ENCODE data around the gene SBK3. TPM values are rescaled to one million over a fixed set of nuclear protein-coding genes. Genes with fewer than 3 reads are reported as not detected.

The SBK3 gene
- polyA plus RNA-seq, 1 experiment, result not detected

DNA sequence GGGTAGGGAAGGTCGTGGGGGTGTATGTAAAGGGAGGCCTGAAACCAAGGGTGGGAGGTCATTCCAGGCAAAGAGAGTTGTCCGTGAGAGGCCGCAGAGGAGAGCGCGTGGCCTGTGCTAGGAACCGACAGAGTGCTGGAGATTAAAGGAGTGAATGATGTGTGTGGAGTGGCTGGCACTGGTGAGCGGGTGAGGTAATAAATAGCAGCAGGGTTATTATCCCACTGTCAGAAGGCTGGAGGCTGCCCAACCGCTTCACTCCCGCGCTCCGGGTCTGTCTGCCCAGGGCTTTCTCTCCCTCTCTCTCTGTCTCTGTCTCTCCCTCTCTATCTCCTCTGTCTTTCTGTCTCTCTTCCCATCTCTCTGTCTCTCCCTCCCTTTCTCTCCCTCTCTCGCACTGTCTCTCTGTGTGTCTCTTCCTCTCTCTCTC, 17.9 kb upstream of the SBK3 start:
- Histone ChIP-seq H3K4me3 (ENCODE audit: low read depth, low read length) (no peak overlapping the region), H3K27me3 (ENCODE audit: control insufficient read depth, insufficient read depth, low read length) (peaks cover 17% of the 10 kb centered on the region), H3K9me3 (ENCODE audit: control insufficient read depth, insufficient read depth, low read length) (peaks cover 4% of the 10 kb centered on the region; the same call in 1 of the 2 replicates), H3K27ac (ENCODE audit: low read depth, low read length) (no peak overlapping the region)
- no peak for DNase-seq (ENCODE audit: low read depth, low spot score)
- CTCF ChIA-PET, result no interaction called here
- POLR2A ChIA-PET, result no interaction called here
- TF ChIP-seq, protein P1, sequence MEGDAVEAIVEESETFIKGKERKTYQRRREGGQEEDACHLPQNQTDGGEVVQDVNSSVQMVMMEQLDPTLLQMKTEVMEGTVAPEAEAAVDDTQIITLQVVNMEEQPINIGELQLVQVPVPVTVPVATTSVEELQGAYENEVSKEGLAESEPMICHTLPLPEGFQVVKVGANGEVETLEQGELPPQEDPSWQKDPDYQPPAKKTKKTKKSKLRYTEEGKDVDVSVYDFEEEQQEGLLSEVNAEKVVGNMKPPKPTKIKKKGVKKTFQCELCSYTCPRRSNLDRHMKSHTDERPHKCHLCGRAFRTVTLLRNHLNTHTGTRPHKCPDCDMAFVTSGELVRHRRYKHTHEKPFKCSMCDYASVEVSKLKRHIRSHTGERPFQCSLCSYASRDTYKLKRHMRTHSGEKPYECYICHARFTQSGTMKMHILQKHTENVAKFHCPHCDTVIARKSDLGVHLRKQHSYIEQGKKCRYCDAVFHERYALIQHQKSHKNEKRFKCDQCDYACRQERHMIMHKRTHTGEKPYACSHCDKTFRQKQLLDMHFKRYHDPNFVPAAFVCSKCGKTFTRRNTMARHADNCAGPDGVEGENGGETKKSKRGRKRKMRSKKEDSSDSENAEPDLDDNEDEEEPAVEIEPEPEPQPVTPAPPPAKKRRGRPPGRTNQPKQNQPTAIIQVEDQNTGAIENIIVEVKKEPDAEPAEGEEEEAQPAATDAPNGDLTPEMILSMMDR (IDR thresholded peaks at IDR 0.05; ENCODE audit: low read depth, low read length), result no peak

DNA sequence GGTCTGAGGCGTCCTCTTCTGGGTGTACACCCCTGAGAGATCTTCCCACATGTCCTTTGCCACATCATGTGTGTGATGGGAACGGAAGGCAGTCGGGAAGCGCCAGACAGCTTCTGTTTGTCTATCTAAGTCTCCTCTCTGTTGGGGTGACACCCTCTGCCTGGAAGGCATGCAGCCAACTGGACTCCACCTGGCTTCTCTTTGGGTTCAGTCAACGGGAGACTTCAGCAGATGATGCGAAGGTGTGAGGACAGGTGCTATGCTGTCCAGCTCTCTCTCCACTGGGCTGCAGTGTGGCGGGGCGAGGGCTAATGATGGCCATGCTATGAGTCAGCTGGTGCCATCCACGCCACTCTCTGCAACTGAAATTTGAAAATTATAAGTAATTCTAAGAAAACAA, 14.3 kb upstream of the SBK3 start:
- Histone ChIP-seq H3K4me3 (ENCODE audit: low read depth, low read length) (no peak overlapping the region), H3K27me3 (ENCODE audit: control insufficient read depth, insufficient read depth, low read length) (peaks cover 8% of the 10 kb centered on the region), H3K27ac (ENCODE audit: low read depth, low read length) (no peak overlapping the region), H3K9me3 (ENCODE audit: control insufficient read depth, insufficient read depth, low read length) (peaks cover 4% of the 10 kb centered on the region; the same call in 1 of the 2 replicates)
- TF ChIP-seq, protein P1 (IDR thresholded peaks at IDR 0.05; ENCODE audit: low read depth, low read length), result no peak
- no peak for DNase-seq (ENCODE audit: low read depth, low spot score)
- ChIA-PET CTCF (no interaction called here), POLR2A (no interaction called here)

DNA sequence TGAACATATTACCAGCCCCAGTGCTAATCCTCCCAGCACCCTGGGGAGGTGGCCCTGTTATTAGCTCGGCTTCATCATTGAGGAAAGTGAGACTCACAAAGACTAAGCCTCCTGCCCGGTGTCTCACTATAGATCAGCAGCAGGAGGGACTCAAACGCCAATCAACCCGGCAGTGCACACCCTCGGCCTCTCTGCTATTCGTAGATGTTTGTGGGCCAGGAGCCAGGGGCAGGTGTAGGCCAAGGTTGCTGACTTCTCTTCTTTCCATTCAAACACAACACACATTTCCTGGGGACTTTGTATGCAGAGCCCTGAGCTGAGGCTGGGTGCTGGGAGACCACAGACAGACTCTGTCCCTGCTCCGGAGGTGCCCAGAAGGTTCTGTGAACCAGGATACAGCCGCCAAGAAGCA, 9.4 kb upstream of the SBK3 start:
- no peak for DNase-seq (ENCODE audit: low read depth, low spot score)
- TF ChIP-seq, protein P1 (IDR thresholded peaks at IDR 0.05; ENCODE audit: low read depth, low read length), result no peak
- CTCF ChIA-PET, result no interaction called here
- peaks cover under 1% of the 10 kb centered on the region for H3K27me3 ChIP-seq (ENCODE audit: control insufficient read depth, insufficient read depth, low read length)
- H3K4me3 ChIP-seq (ENCODE audit: low read depth, low read length), result no peak overlapping the region
- no peak overlapping the region for H3K27ac ChIP-seq (ENCODE audit: low read depth, low read length)
- H3K9me3 ChIP-seq (ENCODE audit: control insufficient read depth, insufficient read depth, low read length), result no peaks in the 10 kb centered on the region
- POLR2A ChIA-PET, result no interaction called here

DNA sequence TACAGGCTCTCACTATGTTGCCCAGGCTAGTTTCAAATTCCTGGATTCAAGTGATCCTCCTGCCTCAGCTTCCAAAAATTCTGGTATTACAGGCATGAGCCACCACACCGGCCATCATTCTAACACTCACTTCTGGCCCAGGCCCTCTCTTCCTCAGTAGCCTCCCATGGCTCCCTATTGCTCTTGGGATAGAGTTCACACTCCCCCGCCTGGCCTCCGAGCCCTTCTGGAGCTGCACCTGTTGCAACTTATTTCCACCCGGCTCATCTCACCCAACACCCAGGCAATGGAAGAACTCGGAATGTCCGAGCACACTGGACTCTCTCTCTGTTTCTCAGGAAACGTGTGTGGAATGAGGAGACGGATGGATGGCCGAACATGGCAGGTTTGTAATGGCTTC, 9.0 kb upstream of the SBK3 start:
- H3K27me3 ChIP-seq (ENCODE audit: control insufficient read depth, insufficient read depth, low read length), result no peaks in the 10 kb centered on the region
- H3K27ac ChIP-seq (ENCODE audit: low read depth, low read length), result no peak overlapping the region
- ChIA-PET CTCF (interaction anchor here (1.1 kb wide), 1 partner anchor 13 kb away, joined by 5 read pairs; no protein-coding TSS in a partner anchor), POLR2A (no interaction called here)
- no peak overlapping the region for H3K4me3 ChIP-seq (ENCODE audit: low read depth, low read length)
- no peaks in the 10 kb centered on the region for H3K9me3 ChIP-seq (ENCODE audit: control insufficient read depth, insufficient read depth, low read length)
- DNase-seq (ENCODE audit: low read depth, low spot score), result no peak
- TF ChIP-seq, protein P1 (IDR thresholded peaks at IDR 0.05; ENCODE audit: low read depth, low read length), result no peak

DNA sequence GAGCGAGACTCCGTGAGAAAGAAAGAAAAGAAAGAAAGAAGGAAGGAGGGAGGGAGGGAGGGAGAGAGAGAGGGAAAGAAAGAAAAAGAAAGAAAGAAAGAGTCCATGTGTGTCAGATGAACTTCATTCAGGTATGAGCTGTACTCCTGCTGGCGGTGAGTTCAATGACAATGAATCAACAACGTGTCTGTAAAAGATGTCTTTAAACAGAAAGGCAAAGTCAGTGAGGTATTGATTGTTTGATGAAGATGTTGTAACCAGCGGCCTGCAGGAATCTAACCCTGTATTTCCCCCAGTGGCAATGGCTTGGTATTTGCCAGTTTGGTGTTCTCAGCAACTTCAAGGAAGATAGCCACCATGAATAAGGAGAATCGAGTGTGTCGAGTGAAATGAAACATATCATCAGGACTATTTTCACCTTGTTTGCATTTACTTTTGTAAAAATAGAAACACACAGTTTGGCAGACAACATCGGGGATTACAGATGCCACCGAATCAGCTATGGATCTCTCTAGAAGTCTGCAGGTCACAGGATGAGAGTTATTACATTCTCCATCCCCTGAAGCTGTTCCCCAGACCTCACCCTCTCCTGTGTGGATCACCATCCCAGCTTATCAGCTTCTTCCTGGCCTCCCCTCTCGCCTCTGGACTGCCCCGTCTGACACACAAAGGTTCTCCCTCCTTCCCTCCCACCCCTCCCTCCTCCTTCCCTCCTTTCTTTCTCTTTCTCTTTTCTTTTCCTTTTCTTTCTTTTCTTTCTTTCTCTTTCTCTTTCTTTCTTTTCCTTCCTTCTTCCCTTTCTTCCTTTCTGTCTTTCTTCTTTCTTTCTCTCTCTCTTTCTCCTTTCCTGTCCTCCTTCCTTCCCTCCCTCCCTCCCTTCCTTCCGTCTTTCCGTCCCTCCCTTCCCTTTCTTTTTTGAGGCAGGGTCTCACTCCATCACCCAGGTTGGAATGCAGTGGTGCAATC, 8.2 kb upstream of the SBK3 start:
- Histone ChIP-seq H3K27me3 (ENCODE audit: control insufficient read depth, insufficient read depth, low read length) (no peaks in the 10 kb centered on the region), H3K4me3 (ENCODE audit: low read depth, low read length) (no peak overlapping the region), H3K9me3 (ENCODE audit: control insufficient read depth, insufficient read depth, low read length) (no peaks in the 10 kb centered on the region), H3K27ac (ENCODE audit: low read depth, low read length) (peak overlapping the region; percentile 21)
- POLR2A ChIA-PET, result interaction anchor here (1.4 to 2.0 kb wide), 2 partner anchors 32 to 46 kb away, joined by 6 to 8 read pairs; partner anchors contain the start of genes FIZ1 and ZNF524
- CTCF ChIA-PET, result interaction anchor here (0.7 to 2.4 kb wide), 3 partner anchors 13 to 86 kb away, joined by 4 to 9 read pairs (median 5); no protein-coding TSS in a partner anchor
- TF ChIP-seq, protein P1 (IDR thresholded peaks at IDR 0.05; ENCODE audit: low read depth, low read length), result no peak
- no peak for DNase-seq (ENCODE audit: low read depth, low spot score)

All from AG04450 (cell line).